Thyroid gland (tissue), 4 donors: ENCODE measurements around the gene CD46. TPM values are rescaled to one million over a fixed set of nuclear protein-coding genes. Genes with fewer than 3 reads are reported as not detected.

Source experiments
- DNase-seq, 2 donors: peaks; one replicate each; pipeline ENCODE4 v3.0.0-alpha.2; 2019
- H3K27ac ChIP-seq, 3 donors: fragments of 200-600 bp; sonication (generic); 1 replicate in 2 of 3; 2 replicates in 1 of 3; pipeline ENCODE4 v1.5.1; 2016 to 2019; ENCODE audit warnings: mild to moderate bottlenecking in 1 of 3, moderate library complexity in 1 of 3
- H3K27me3 ChIP-seq: fragments of 200-600 bp; sonication (generic); one replicate; pipeline ENCODE4 v1.5.1; 2019
- H3K36me3 ChIP-seq, 2 donors: fragments of 200-600 bp; sonication (generic); one replicate each; pipeline ENCODE4 v1.5.1; 2016 to 2019
- H3K4me1 ChIP-seq, 2 donors: fragments of 200-600 bp; sonication (generic); one replicate each; pipeline ENCODE4 v1.5.1; 2017 to 2019
- H3K4me3 ChIP-seq, 3 donors: fragments of 200-600 bp; sonication (generic); replicated peaks in 1 of 3; 1 replicate in 2 of 3; 2 replicates in 1 of 3; pipeline ENCODE4 v1.5.1; 2016; ENCODE audit warnings: mild to moderate bottlenecking in 1 of 3
- H3K9me3 ChIP-seq: fragments of 200-600 bp; sonication (generic); one replicate; pipeline ENCODE4 v1.5.1; 2017
- CTCF ChIP-seq, 6 experiments: fragments of 200-600 bp in 3 of 6; fragments of 450-650 bp in 3 of 6; sonication (generic) in 3 of 6; IDR thresholded peaks; one replicate each; pipeline ENCODE4 v1.5.1; 2016 to 2019; ENCODE audit warnings: antibody characterized with exemption in 6 of 6, mild to moderate bottlenecking in 2 of 6, inconsistent platforms in 1 of 6, moderate library complexity in 1 of 6
- POLR2A ChIP-seq, 2 donors: fragments of 450-650 bp; IDR thresholded peaks; one replicate each; pipeline ENCODE4 v1.6.1; 2017; ENCODE audit warnings: antibody characterized with exemption in 2 of 2, mild to moderate bottlenecking in 2 of 2, moderate library complexity in 1 of 2
- WGBS, 2 donors: methylation state at CpG; one replicate each; pipeline ENCODE4 v1.1.5; 2017; 5-methylcytosine and 5-hydroxymethylcytosine counted together
- intact Hi-C: fragments of 100-400 bp; cut with DNase I; formaldehyde crosslinking; loops from one replicate; pipeline ENCODE4 v1.15.1; 2023
- total RNA-seq, 4 donors: library from RNA; depleted of rRNA; stranded (reverse); fragments of >200 nt; gene quantifications; one replicate each; pipeline ENCODE4 v1.2.3, GENCODE V29; 2016

Gene CD46
- total RNA-seq, 4 donors from 2014 or later = 135 to 275 (median 180) TPM

GRCh38 chr1:207829576-207829975 is 77.7 kb downstream of the CD46 start:
- no peaks in the 10 kb centered on the region for H3K27me3 ChIP-seq
- no peak overlapping the region for H3K4me3 ChIP-seq
- peaks cover 59 to 85% of the 10 kb centered on the region in 2 donors for H3K4me1 ChIP-seq
- no peaks in the 10 kb centered on the region for H3K36me3 ChIP-seq
- no peaks in the 10 kb centered on the region for H3K9me3 ChIP-seq
- DNase-seq = no peak
- TF ChIP-seq CTCF (IDR thresholded peaks at IDR 0.05) (no peak), POLR2A (IDR thresholded peaks at IDR 0.05) (no peak)
- peak overlapping the region; percentile 17 to 99 (median 97) for H3K27ac ChIP-seq
- intact Hi-C loops = no loop called here

GRCh38 chr1:207830788-207831187 is 78.9 kb downstream of the CD46 start:
- no peaks in the 10 kb centered on the region for H3K9me3 ChIP-seq
- no peaks in the 10 kb centered on the region for H3K27me3 ChIP-seq
- H3K27ac ChIP-seq = peak overlapping the region; percentile 43 to 99 (median 52)
- TF ChIP-seq CTCF (IDR thresholded peaks at IDR 0.05) = no peak
- DNase-seq = peak; percentile 38 to 43
- H3K4me1 ChIP-seq = peaks cover 47 to 78% of the 10 kb centered on the region in 2 donors
- intact Hi-C loops = no loop called here
- no peaks in the 10 kb centered on the region for H3K36me3 ChIP-seq
- H3K4me3 ChIP-seq = no peak overlapping the region
- 81 to 91% methylated on average over 8 to 9 of the region's 9 CpGs for WGBS, 2 donors

- intact Hi-C loops = no loop called here
- H3K4me1 ChIP-seq = peaks cover 45 to 73% of the 10 kb centered on the region in 2 donors
- no peaks in the 10 kb centered on the region for H3K9me3 ChIP-seq
- TF ChIP-seq POLR2A (IDR thresholded peaks at IDR 0.05) = no peak
- no peak overlapping the region for H3K4me3 ChIP-seq
- H3K27ac ChIP-seq = peak overlapping the region; percentile 43 to 99 (median 52)
- no peak for DNase-seq
- H3K36me3 ChIP-seq = no peaks in the 10 kb centered on the region
- WGBS, 2 donors = 74 to 79% methylated on average over 7 to 8 of the region's 9 CpGs
- H3K27me3 ChIP-seq = no peaks in the 10 kb centered on the region
Observed at GRCh38 chr1:207831517-207832327, 79.9 kb downstream of the CD46 start.

- H3K27ac ChIP-seq = peak overlapping the region in 1 of 3 donors; percentile 99
- DNase-seq = no peak
- no peak overlapping the region for H3K4me3 ChIP-seq
- H3K36me3 ChIP-seq = no peaks in the 10 kb centered on the region
- no peaks in the 10 kb centered on the region for H3K27me3 ChIP-seq
- 95 to 96% methylated on average over 8 of the region's 8 CpGs for WGBS, 2 donors
- peaks cover 44 to 70% of the 10 kb centered on the region in 2 donors for H3K4me1 ChIP-seq
- TF ChIP-seq POLR2A (IDR thresholded peaks at IDR 0.05) (no peak), CTCF (IDR thresholded peaks at IDR 0.05) (no peak)
- H3K9me3 ChIP-seq = no peaks in the 10 kb centered on the region
- intact Hi-C loops = no loop called here
Observed at GRCh38 chr1:207832796-207833195, 80.9 kb downstream of the CD46 start.

- TF ChIP-seq CTCF (IDR thresholded peaks at IDR 0.05) (no peak), POLR2A (IDR thresholded peaks at IDR 0.05) (no peak)
- intact Hi-C loops = no loop called here
Observed at GRCh38 chr1:207833381-207833780, 81.5 kb downstream of the CD46 start.

More at GRCh38 chr1:207833381-207833780, 81.5 kb downstream of the CD46 start:
- WGBS, 2 donors = 81 to 84% methylated on average over 6 of the region's 6 CpGs
- H3K4me3 ChIP-seq = no peak overlapping the region
- H3K27me3 ChIP-seq = no peaks in the 10 kb centered on the region
- H3K4me1 ChIP-seq = peaks cover 43 to 69% of the 10 kb centered on the region in 2 donors
- peak overlapping the region in 2 of 3 donors; percentile 28 to 99 for H3K27ac ChIP-seq
- no peaks in the 10 kb centered on the region for H3K9me3 ChIP-seq
- no peaks in the 10 kb centered on the region for H3K36me3 ChIP-seq
- DNase-seq = no peak
